ACC112 (cell line): ENCODE results near the gene RPTOR.

Source experiments
- H2AFZ ChIP-seq: fragments of 200-600 bp; sonication (generic); one replicate; pipeline ENCODE4 v1.6.0; 2017; ENCODE audit warnings: antibody characterized with exemption, low read length; ENCODE audit not compliant: unreplicated experiment
- H3K27ac ChIP-seq: fragments of 200-600 bp; sonication (generic); 2 replicates; pipeline ENCODE4 v1.5.1; 2014; ENCODE audit warnings: low read depth, mild to moderate bottlenecking, antibody characterized with exemption, low read length, moderate library complexity
- H3K27me3 ChIP-seq: fragments of 200-600 bp; sonication (generic); 2 replicates; pipeline ENCODE4 v1.6.1; 2014; ENCODE audit warnings: mild to moderate bottlenecking, antibody characterized with exemption, low read length, moderate library complexity, mixed read lengths; ENCODE audit not compliant: insufficient read depth
- H3K36me3 ChIP-seq: fragments of 200-600 bp; sonication (generic); 2 replicates; pipeline ENCODE4 v1.6.1; 2016; ENCODE audit warnings: mild to moderate bottlenecking, antibody characterized with exemption, low read length, moderate library complexity, mixed read lengths; ENCODE audit not compliant: insufficient read depth
- H3K4me1 ChIP-seq: fragments of 200-600 bp; sonication (generic); one replicate; pipeline ENCODE4 v1.6.1; 2016; ENCODE audit warnings: low read length, mixed read lengths; ENCODE audit not compliant: insufficient read depth, unreplicated experiment, control insufficient read depth
- H3K4me3 ChIP-seq: fragments of 200-600 bp; sonication (generic); 2 replicates; pipeline ENCODE4 v1.5.1; 2014; ENCODE audit warnings: mild to moderate bottlenecking, low read depth, low read length
- H3K79me2 ChIP-seq: fragments of 200-600 bp; sonication (generic); one replicate; pipeline ENCODE4 v1.6.0; 2016; ENCODE audit warnings: low read length; ENCODE audit not compliant: control insufficient read depth, unreplicated experiment, insufficient read depth

RPTOR gene

GRCh38 chr17:80516171-80516932, 28.3 kb upstream of the RPTOR start:
- no peaks in the 10 kb centered on the region for H3K27me3 ChIP-seq
- H3K36me3 ChIP-seq: no peaks in the 10 kb centered on the region
- H3K27ac ChIP-seq: no peak overlapping the region
- peaks cover 29% of the 10 kb centered on the region for H3K4me1 ChIP-seq
- H2AFZ ChIP-seq: no peak overlapping the region
- no peaks in the 10 kb centered on the region for H3K79me2 ChIP-seq
- no peak overlapping the region for H3K4me3 ChIP-seq

GRCh38 chr17:80517641-80518040, 27.0 kb upstream of the RPTOR start:
- Histone ChIP-seq H3K4me1 (peaks cover 19% of the 10 kb centered on the region), H2AFZ (no peak overlapping the region), H3K36me3 (no peaks in the 10 kb centered on the region), H3K4me3 (no peak overlapping the region), H3K79me2 (no peaks in the 10 kb centered on the region), H3K27me3 (no peaks in the 10 kb centered on the region), H3K27ac (no peak overlapping the region)

- H3K36me3 ChIP-seq: no peaks in the 10 kb centered on the region
- H3K4me3 ChIP-seq: no peak overlapping the region
- H3K27me3 ChIP-seq: no peaks in the 10 kb centered on the region
- no peaks in the 10 kb centered on the region for H3K79me2 ChIP-seq
- H2AFZ ChIP-seq: no peak overlapping the region
- peaks cover 11% of the 10 kb centered on the region for H3K4me1 ChIP-seq
- H3K27ac ChIP-seq: no peak overlapping the region
Measured at GRCh38 chr17:80518392-80518791, 26.2 kb upstream of the RPTOR start.

GRCh38 chr17:80519091-80519781, 25.4 kb upstream of the RPTOR start:
- Histone ChIP-seq H3K27ac (no peak overlapping the region), H3K4me1 (peaks cover 4% of the 10 kb centered on the region), H3K27me3 (no peaks in the 10 kb centered on the region), H3K79me2 (no peaks in the 10 kb centered on the region), H3K36me3 (no peaks in the 10 kb centered on the region), H2AFZ (no peak overlapping the region), H3K4me3 (no peak overlapping the region)

GRCh38 chr17:80520810-80521455, 23.7 kb upstream of the RPTOR start:
- H3K36me3 ChIP-seq: no peaks in the 10 kb centered on the region
- H2AFZ ChIP-seq: no peak overlapping the region
- H3K79me2 ChIP-seq: no peaks in the 10 kb centered on the region
- no peak overlapping the region for H3K4me3 ChIP-seq
- no peaks in the 10 kb centered on the region for H3K27me3 ChIP-seq
- no peak overlapping the region for H3K27ac ChIP-seq
- peaks cover 4% of the 10 kb centered on the region for H3K4me1 ChIP-seq

- no peak overlapping the region for H2AFZ ChIP-seq
- no peaks in the 10 kb centered on the region for H3K79me2 ChIP-seq
- no peak overlapping the region for H3K27ac ChIP-seq
- H3K4me1 ChIP-seq: peaks cover 11% of the 10 kb centered on the region
- no peak overlapping the region for H3K4me3 ChIP-seq
- H3K36me3 ChIP-seq: no peaks in the 10 kb centered on the region
- no peaks in the 10 kb centered on the region for H3K27me3 ChIP-seq
Measured at GRCh38 chr17:80523054-80523744, 21.4 kb upstream of the RPTOR start.

GRCh38 chr17:80523956-80524712, 20.5 kb upstream of the RPTOR start:
- H3K4me1 ChIP-seq: peaks cover 6% of the 10 kb centered on the region
- H3K4me3 ChIP-seq: no peak overlapping the region
- no peaks in the 10 kb centered on the region for H3K36me3 ChIP-seq
- no peaks in the 10 kb centered on the region for H3K27me3 ChIP-seq
- H3K27ac ChIP-seq: no peak overlapping the region
- H2AFZ ChIP-seq: no peak overlapping the region
- no peaks in the 10 kb centered on the region for H3K79me2 ChIP-seq

- no peak overlapping the region for H2AFZ ChIP-seq
- no peak overlapping the region for H3K4me3 ChIP-seq
- H3K79me2 ChIP-seq: no peaks in the 10 kb centered on the region
- no peak overlapping the region for H3K27ac ChIP-seq
- no peaks in the 10 kb centered on the region for H3K27me3 ChIP-seq
- no peaks in the 10 kb centered on the region for H3K36me3 ChIP-seq
- H3K4me1 ChIP-seq: peaks cover 6% of the 10 kb centered on the region
Measured at GRCh38 chr17:80526116-80526910, 18.3 kb upstream of the RPTOR start.

- no peaks in the 10 kb centered on the region for H3K79me2 ChIP-seq
- H3K27me3 ChIP-seq: no peaks in the 10 kb centered on the region
- H3K36me3 ChIP-seq: no peaks in the 10 kb centered on the region
- peaks cover 6% of the 10 kb centered on the region for H3K4me1 ChIP-seq
- H3K27ac ChIP-seq: no peak overlapping the region
- no peak overlapping the region for H2AFZ ChIP-seq
- H3K4me3 ChIP-seq: no peak overlapping the region
Measured at GRCh38 chr17:80527016-80527645, 17.5 kb upstream of the RPTOR start.
